ENCODE data around the gene CAPNS2.

CAPNS2 gene

DNA sequence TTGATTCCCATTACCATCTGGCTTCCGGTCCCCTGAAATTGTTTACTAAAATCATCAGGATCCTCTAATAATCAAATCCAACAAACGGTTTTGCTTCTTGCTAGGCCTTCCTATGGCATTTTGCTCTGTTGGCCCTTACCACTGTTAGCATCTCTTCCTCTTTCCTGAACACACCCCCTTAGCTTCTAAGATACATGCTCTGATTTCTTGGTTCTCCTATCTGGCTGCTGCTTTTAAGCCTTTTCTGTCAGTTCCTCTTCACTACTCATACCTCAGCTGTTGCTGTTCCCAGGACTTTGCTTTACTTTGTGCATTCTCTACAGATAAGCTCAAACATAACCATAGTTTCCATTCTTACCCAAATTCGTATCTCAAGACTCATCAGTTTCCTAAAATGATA, 11.4 kb downstream of the CAPNS2 start:
- TF ChIP-seq, protein P1, sequence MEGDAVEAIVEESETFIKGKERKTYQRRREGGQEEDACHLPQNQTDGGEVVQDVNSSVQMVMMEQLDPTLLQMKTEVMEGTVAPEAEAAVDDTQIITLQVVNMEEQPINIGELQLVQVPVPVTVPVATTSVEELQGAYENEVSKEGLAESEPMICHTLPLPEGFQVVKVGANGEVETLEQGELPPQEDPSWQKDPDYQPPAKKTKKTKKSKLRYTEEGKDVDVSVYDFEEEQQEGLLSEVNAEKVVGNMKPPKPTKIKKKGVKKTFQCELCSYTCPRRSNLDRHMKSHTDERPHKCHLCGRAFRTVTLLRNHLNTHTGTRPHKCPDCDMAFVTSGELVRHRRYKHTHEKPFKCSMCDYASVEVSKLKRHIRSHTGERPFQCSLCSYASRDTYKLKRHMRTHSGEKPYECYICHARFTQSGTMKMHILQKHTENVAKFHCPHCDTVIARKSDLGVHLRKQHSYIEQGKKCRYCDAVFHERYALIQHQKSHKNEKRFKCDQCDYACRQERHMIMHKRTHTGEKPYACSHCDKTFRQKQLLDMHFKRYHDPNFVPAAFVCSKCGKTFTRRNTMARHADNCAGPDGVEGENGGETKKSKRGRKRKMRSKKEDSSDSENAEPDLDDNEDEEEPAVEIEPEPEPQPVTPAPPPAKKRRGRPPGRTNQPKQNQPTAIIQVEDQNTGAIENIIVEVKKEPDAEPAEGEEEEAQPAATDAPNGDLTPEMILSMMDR (IDR thresholded peaks at IDR 0.05; ENCODE audit: low read depth, low read length, missing control alignments): no peak
- in situ Hi-C loops (cut with HindIII; ENCODE audit: low sequenced_read_pairs): no loop called here
- no peak overlapping the region for H3K4me3 ChIP-seq (ENCODE audit: low read depth, low read length)
- DNase-seq (ENCODE audit: low read depth): no peak

DNA sequence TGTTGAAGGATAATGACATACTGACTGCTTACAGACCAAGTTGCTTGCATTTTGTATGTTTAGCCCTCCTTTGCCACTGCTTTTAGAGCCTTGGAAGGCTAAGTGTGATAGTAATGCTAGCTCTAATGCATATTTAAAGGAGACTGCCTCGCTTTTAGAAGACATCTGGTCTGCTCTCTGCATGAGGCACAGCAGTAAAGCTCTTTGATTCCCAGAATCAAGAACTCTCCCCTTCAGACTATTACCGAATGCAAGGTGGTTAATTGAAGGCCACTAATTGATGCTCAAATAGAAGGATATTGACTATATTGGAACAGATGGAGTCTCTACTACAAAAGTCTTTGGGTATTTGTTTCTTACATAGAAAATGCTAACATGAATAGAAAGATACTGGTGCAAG, 19.1 kb downstream of the CAPNS2 start:
- DNase-seq (ENCODE audit: low read depth): no peak
- in situ Hi-C loops (cut with HindIII; ENCODE audit: low sequenced_read_pairs): no loop called here
- TF ChIP-seq, protein P1 (IDR thresholded peaks at IDR 0.05; ENCODE audit: low read depth, low read length, missing control alignments): no peak
- H3K4me3 ChIP-seq (ENCODE audit: low read depth, low read length): no peak overlapping the region

DNA sequence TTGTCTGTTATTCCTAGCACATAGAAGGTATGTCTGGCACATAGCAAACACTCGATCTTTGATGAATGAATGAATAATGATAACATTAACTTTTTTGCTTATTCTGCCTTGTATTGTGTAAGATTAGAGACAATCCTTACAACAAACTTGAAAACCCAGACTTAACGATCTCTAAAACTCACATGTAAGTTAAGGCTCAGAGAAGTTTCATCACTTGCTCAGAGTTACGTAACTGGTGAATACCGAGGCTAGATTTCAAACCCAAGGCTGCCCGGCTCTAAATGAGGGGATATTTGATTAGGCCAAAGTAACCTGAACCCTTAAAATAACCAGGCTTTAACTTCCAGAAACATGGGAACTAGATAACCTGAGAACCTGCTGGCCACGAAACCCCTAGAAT, 22.3 kb downstream of the CAPNS2 start:
- H3K4me3 ChIP-seq (ENCODE audit: low read depth, low read length): no peak overlapping the region
- in situ Hi-C loops (cut with HindIII; ENCODE audit: low sequenced_read_pairs): no loop called here
- no peak for DNase-seq (ENCODE audit: low read depth)
- TF ChIP-seq, protein P1 (IDR thresholded peaks at IDR 0.05; ENCODE audit: low read depth, low read length, missing control alignments): no peak

DNA sequence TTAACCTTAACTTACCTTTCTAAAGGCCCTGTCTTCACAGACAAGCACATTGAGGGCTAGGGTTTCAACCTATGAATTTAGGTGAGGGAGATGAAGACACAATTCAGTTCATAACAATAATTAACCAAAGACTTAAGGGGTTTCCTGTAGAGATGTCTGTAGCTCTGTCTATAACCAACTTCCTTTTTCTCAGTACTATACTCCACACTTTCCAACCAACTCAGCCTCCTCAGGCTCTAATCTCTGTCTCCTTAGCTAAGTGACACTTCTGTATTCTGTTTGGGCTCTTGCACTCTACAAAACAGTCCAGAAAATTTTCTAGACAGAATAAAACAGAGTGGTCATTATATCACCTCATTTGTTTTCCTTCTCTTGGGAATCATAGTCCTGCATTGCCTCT, 25.8 kb downstream of the CAPNS2 start:
- no peak for DNase-seq (ENCODE audit: low read depth)
- H3K4me3 ChIP-seq (ENCODE audit: low read depth, low read length): no peak overlapping the region
- TF ChIP-seq, protein P1 (IDR thresholded peaks at IDR 0.05; ENCODE audit: low read depth, low read length, missing control alignments): no peak
- in situ Hi-C loops (cut with HindIII; ENCODE audit: low sequenced_read_pairs): no loop called here

DNA sequence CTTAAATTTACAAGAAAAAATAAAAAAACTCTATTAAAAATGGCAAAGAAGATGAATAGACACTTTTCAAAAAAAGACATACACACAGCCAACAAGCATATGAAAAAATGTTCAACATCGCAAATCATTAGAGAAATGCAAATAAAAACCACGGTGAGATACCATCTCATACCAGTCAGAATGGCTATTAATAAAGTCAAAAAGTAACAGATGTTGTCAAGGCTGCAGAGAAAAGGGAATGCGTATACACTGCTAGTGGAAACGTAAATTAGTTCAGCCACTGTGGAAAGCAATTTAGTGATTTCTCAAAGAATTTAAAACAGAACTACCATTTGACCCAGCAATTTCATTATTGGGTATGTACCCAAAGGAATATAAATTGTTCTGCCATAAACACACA, 31.4 kb downstream of the CAPNS2 start:
- no peak overlapping the region for H3K4me3 ChIP-seq (ENCODE audit: low read depth, low read length)
- in situ Hi-C loops (cut with HindIII; ENCODE audit: low sequenced_read_pairs): no loop called here
- no peak for DNase-seq (ENCODE audit: low read depth)
- TF ChIP-seq, protein P1 (IDR thresholded peaks at IDR 0.05; ENCODE audit: low read depth, low read length, missing control alignments): no peak

DNA sequence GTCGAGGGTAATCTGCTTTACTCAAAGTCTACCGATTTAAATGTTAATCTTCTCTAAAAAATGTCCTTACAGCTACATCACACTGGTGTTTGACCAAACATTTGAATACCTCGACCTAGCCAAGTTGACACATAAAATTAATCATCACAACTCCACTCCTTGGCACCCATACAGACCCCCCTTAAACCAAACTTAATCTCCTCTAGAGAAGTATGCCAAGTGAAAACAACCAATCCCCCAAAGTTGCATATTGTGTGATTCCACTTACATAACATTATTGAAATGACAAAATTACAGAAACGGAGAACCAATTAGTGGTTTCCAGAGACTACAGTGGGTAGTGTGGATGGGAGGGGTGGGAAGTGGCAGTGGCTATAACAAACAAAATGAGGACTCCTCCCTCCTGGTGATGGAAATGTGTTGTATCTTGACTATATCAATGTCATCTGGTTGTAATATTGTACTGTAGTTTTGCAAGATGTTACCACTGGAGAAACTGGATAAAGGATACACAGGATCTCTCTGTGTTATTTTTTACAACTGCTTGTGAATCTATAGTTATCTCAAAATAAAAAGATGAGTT, 39.4 kb downstream of the CAPNS2 start:
- TF ChIP-seq, protein P1 (IDR thresholded peaks at IDR 0.05; ENCODE audit: low read depth, low read length, missing control alignments): no peak
- no peak for DNase-seq (ENCODE audit: low read depth)
- in situ Hi-C loops (cut with HindIII; ENCODE audit: low sequenced_read_pairs): no loop called here
- H3K4me3 ChIP-seq (ENCODE audit: low read depth, low read length): no peak overlapping the region

All from astrocyte of the cerebellum (primary cell).